ENCODE measurements around the gene TRIML1. TPM values are rescaled to one million over a fixed set of nuclear protein-coding genes. Genes with fewer than 3 reads are reported as not detected.

Gene TRIML1
- total and polyA plus RNA-seq, 2 experiments from 2014 or later, result not detected

DNA sequence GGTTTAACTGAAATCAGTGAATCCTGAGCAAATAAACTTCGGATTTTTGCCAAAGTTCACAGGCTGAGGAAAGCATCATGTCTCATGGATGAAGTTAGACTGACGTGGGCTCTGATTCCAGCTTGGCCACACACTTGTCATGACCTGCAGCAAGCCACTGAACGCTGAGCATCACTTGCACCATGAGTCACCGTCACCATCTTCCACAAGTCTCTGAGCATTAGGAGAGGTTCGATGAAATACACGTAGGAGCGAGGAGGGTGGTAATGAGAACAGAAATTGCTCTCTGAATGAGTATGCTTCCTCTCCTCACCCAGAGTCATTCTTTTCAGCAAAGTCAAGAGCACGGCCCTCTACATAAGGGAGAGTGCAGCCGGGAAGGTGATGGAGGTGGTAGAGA lies 26.1 kb upstream of the TRIML1 start:
- no peak for TF ChIP-seq EZH2phosphoT487 (IDR thresholded peaks at IDR 0.05; ENCODE audit: insufficient read depth, low read depth)
- TF ChIP-seq EZH2 (IDR thresholded peaks at IDR 0.05; ENCODE audit: insufficient read depth, poor library complexity, severe bottlenecking), result no peak
- in situ Hi-C loops (cut with MboI), result no loop called here

DNA sequence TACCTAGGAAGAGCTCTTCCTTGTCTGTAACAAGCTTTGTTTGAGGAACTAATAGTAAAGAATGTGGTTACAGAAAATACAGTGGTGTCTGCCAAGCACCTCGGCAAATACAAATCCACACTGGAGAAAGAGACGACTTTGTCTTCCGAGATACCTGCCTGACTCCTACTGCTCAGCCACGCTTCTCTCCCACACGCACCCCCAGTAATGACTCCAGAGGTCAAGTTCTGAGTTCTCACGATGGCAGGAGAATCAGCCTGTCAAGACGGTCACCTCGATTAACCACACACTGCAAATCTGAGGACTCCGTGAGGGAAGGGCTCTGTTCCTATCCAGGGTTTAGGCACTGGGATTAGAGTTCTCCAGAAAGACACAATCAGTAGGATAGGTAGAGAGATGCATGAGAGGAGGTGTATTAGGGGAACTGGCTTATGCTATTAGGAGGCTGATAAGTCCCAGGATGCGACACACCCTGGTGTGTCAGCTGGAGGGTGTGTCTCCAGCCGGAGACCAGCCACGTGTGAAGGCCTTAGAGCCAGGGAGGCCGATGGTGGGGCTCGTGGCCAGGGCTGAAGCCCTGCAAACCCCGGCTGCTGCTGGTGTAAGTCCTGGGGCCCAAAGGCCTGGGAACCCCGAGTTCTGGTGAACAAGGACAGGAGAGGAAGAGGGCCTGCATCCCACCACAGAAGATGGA lies 21.5 kb upstream of the TRIML1 start:
- Histone ChIP-seq H3K9ac (no peak overlapping the region), H3K27ac (no peak overlapping the region), H3K9me3 (ENCODE audit: low read depth) (no peaks in the 10 kb centered on the region), H3F3A (ENCODE audit: insufficient read depth) (no peaks in the 10 kb centered on the region), H2AFZ (no peak overlapping the region), H3K9me2 (ENCODE audit: insufficient read depth) (no peaks in the 10 kb centered on the region), H3K79me2 (ENCODE audit: insufficient read depth) (no peaks in the 10 kb centered on the region), H3K36me3 (ENCODE audit: low read depth) (no peaks in the 10 kb centered on the region), H3K4me1 (ENCODE audit: insufficient read depth) (no peaks in the 10 kb centered on the region), H3K4me3 (no peak overlapping the region), H3K4me2 (ENCODE audit: unreplicated experiment) (no peak overlapping the region), H3K27me3 (replicated peaks; ENCODE audit: insufficient read depth) (no peaks in the 10 kb centered on the region), H4K20me1 (ENCODE audit: insufficient read depth) (no peaks in the 10 kb centered on the region)
- WGBS, 2 experiments (ENCODE audit: low coverage in 1 of 2, low lambda C conversion rate in 2 of 2, missing lambda C conversion rate in 2 of 2), result 43% methylated on average over 16 of the region's 16 CpGs
- no peak for TF ChIP-seq EZH2 (IDR thresholded peaks at IDR 0.05; ENCODE audit: insufficient read depth, poor library complexity, severe bottlenecking)
- TF ChIP-seq EZH2phosphoT487 (IDR thresholded peaks at IDR 0.05; ENCODE audit: insufficient read depth, low read depth), result no peak
- DNase-seq, result no peak
- in situ Hi-C loops (cut with MboI), result no loop called here

More for the DNA sequence above, 26.1 kb upstream of the TRIML1 start:
- H4K20me1 ChIP-seq (ENCODE audit: insufficient read depth), result no peaks in the 10 kb centered on the region
- WGBS, 2 experiments (ENCODE audit: low coverage in 1 of 2, low lambda C conversion rate in 2 of 2, missing lambda C conversion rate in 2 of 2), result 47 to 51% methylated on average over 9 of the region's 9 CpGs
- H3K9ac ChIP-seq, result no peak overlapping the region
- no peaks in the 10 kb centered on the region for H3K4me1 ChIP-seq (ENCODE audit: insufficient read depth)
- H3K36me3 ChIP-seq (ENCODE audit: low read depth), result no peaks in the 10 kb centered on the region
- H3K27ac ChIP-seq, result no peak overlapping the region
- H3K4me2 ChIP-seq (ENCODE audit: unreplicated experiment), result no peak overlapping the region
- no peaks in the 10 kb centered on the region for H3K9me2 ChIP-seq (ENCODE audit: insufficient read depth)
- H3K79me2 ChIP-seq (ENCODE audit: insufficient read depth), result no peaks in the 10 kb centered on the region
- no peaks in the 10 kb centered on the region for H3F3A ChIP-seq (ENCODE audit: insufficient read depth)
- no peaks in the 10 kb centered on the region for H3K27me3 ChIP-seq (replicated peaks; ENCODE audit: insufficient read depth)
- no peak overlapping the region for H2AFZ ChIP-seq
- H3K9me3 ChIP-seq (ENCODE audit: low read depth), result no peaks in the 10 kb centered on the region
- no peak overlapping the region for H3K4me3 ChIP-seq
- no peak for DNase-seq

- TF ChIP-seq EZH2 (IDR thresholded peaks at IDR 0.05; ENCODE audit: insufficient read depth, poor library complexity, severe bottlenecking) (no peak), EZH2phosphoT487 (IDR thresholded peaks at IDR 0.05; ENCODE audit: insufficient read depth, low read depth) (no peak)
- no peaks in the 10 kb centered on the region for H4K20me1 ChIP-seq (ENCODE audit: insufficient read depth)
Observed at GRCh38 chr4:188121530-188121929, 17.7 kb upstream of the TRIML1 start.

DNA sequence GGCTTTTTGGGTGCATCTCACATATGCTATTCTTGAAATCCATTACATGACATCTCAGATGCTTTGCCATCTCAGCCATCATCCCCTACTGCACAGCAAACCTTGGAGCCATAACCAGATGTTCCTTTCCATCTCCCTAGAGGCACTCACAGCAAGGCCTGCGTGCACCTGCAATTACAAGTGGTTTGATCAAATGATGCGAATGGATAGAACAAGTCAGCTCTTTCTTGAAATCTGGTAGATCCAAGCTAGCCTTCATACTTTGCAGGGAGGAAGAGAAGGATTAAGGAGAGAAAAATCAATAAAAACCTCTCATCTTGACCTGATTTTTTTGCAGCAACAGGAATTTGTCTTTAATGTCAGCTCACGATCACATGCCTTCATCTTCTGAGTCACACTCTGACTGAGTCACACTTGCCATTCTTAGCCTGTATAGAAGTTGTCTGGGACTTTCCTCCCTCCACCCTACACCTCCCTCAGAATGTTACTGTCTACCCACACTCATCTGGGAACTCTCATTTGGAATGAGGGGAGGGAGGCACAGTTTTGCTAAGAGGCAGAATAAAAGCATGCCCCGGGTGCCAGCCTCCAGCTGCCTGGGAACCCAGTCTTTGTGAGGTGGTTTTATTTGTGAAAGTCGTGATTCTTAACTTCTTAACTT lies 11.9 kb upstream of the TRIML1 start:
- Histone ChIP-seq H3F3A (ENCODE audit: insufficient read depth) (no peaks in the 10 kb centered on the region), H2AFZ (no peak overlapping the region), H3K36me3 (ENCODE audit: low read depth) (no peaks in the 10 kb centered on the region), H3K9ac (no peak overlapping the region), H3K79me2 (ENCODE audit: insufficient read depth) (no peaks in the 10 kb centered on the region), H3K27ac (no peak overlapping the region), H3K4me3 (no peak overlapping the region), H3K27me3 (replicated peaks; ENCODE audit: insufficient read depth) (no peaks in the 10 kb centered on the region), H3K4me2 (ENCODE audit: unreplicated experiment) (no peak overlapping the region), H3K9me3 (ENCODE audit: low read depth) (no peaks in the 10 kb centered on the region), H3K9me2 (ENCODE audit: insufficient read depth) (no peaks in the 10 kb centered on the region), H4K20me1 (ENCODE audit: insufficient read depth) (no peaks in the 10 kb centered on the region), H3K4me1 (ENCODE audit: insufficient read depth) (no peaks in the 10 kb centered on the region)
- 30% methylated on average over 5 of the region's 5 CpGs for WGBS, 2 experiments (ENCODE audit: low coverage in 1 of 2, low lambda C conversion rate in 2 of 2, missing lambda C conversion rate in 2 of 2)
- DNase-seq, result peak; percentile 13
- in situ Hi-C loops (cut with MboI), result no loop called here
- no peak for TF ChIP-seq EZH2 (IDR thresholded peaks at IDR 0.05; ENCODE audit: insufficient read depth, poor library complexity, severe bottlenecking)
- TF ChIP-seq EZH2phosphoT487 (IDR thresholded peaks at IDR 0.05; ENCODE audit: insufficient read depth, low read depth), result no peak

More at GRCh38 chr4:188121530-188121929, 17.7 kb upstream of the TRIML1 start:
- Histone ChIP-seq H3K9ac (no peak overlapping the region), H3K9me3 (ENCODE audit: low read depth) (no peaks in the 10 kb centered on the region), H3K4me3 (no peak overlapping the region), H3K9me2 (ENCODE audit: insufficient read depth) (no peaks in the 10 kb centered on the region), H3F3A (ENCODE audit: insufficient read depth) (no peaks in the 10 kb centered on the region), H3K4me1 (ENCODE audit: insufficient read depth) (no peaks in the 10 kb centered on the region), H3K4me2 (ENCODE audit: unreplicated experiment) (no peak overlapping the region), H2AFZ (no peak overlapping the region), H3K79me2 (ENCODE audit: insufficient read depth) (no peaks in the 10 kb centered on the region), H3K36me3 (ENCODE audit: low read depth) (no peaks in the 10 kb centered on the region), H3K27me3 (replicated peaks; ENCODE audit: insufficient read depth) (no peaks in the 10 kb centered on the region), H3K27ac (no peak overlapping the region)
- in situ Hi-C loops (cut with MboI), result no loop called here
- 35 to 40% methylated on average over 13 of the region's 13 CpGs for WGBS, 2 experiments (ENCODE audit: low coverage in 1 of 2, low lambda C conversion rate in 2 of 2, missing lambda C conversion rate in 2 of 2)
- no peak for DNase-seq
